Measurements from ENCODE around the gene ST3GAL3.

The ST3GAL3 gene

DNA sequence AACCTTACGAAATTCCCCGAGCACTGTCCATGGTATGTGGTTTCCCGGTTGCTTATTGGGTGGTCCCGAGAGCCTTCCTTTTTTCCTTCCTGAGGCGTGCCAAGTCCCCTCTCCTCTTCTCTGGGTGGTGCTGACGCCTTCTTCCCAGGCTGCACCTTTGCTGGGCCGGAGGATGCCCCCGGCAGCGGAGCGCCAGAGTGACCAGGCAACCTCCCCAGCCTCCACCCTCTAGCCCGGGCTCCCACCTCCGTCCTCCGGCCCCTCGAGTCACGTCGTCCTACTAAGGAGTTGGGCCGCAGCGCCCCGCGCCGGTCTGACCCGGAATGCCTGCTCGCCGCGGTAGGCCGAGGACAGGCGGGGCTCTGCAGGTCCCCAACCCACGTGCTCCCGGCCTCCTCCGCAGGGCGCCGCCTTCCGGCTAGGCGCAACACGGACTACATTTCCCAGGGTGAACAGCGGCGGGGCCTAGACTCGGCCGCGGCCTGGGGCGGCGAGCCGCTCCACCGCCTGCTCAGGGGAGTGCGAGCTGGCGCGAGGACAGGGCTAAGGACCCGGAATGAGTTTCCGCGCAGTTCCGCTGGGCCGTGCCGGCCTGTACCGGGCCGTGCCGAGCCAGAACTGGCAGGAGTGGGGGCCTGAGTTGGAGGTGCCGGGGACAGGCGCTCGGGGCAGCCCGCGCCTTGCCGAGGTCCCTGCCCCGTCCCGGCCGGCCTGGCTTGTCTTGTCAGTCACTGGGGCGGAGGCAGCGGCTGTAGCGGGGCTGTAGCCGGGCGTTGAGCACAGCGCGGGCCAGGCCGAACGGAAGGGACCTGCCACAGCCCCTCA, 239.1 kb downstream of the ST3GAL3 start, which contains the start of gene IPO13:
Gene IPO13, plus strand, starts transcription at position 715 of the 825 bp plus-strand sequence. CDS start 651 bp downstream, outside the sequence.
- peak; percentile 93 to 98 for DNase-seq

- peak in 1 of 2 experiments; percentile 48 for DNase-seq
These were observed 239.9 kb downstream of the ST3GAL3 start for GRCh38 chr1:43947061-43947873.

DNA sequence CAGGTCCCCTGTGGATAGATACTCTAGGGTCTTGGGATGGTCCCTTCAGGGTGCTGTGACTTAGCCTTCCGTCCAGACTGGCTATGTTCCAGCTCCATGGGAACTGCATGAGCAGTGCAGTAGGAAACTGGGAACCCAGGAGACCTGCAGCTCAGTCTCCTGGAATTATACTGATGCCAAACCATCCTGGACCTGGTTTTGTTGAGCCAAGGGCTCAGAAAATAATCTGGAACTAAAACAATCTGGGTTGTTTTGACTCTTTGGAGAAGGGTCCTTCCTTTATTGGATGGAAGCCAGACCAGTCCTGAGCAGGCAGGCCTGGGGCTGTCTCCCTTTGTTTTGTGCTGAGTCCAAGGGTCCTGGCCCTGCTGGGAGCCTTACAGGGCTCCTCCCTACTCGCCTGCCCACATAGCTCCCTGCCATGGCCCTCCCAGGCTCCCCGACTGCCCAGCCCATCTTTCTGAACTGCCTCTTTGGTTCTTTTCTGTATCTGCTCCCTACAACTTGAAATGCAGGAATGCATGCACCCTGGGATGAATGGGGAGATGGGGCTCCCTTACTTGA, 240.6 kb downstream of the ST3GAL3 start:
- peak; percentile 22 to 48 for DNase-seq

DNA sequence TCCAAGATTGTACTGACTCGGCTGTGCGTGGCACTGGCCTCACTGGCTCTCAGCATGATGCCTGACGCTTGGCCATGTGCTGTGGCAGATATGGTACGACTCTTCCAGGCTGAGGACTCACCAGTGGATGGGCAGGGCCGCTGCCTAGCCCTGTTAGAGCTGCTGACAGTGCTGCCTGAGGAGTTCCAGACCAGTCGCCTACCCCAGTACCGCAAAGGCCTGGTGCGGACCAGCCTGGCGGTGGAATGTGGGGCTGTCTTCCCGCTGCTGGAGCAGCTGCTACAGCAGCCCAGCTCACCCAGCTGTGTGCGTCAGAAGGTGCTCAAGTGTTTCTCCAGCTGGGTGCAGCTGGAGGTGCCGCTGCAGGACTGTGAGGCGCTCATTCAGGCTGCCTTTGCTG, 242.3 kb downstream of the ST3GAL3 start:
- DNase-seq, result no peak

DNA sequence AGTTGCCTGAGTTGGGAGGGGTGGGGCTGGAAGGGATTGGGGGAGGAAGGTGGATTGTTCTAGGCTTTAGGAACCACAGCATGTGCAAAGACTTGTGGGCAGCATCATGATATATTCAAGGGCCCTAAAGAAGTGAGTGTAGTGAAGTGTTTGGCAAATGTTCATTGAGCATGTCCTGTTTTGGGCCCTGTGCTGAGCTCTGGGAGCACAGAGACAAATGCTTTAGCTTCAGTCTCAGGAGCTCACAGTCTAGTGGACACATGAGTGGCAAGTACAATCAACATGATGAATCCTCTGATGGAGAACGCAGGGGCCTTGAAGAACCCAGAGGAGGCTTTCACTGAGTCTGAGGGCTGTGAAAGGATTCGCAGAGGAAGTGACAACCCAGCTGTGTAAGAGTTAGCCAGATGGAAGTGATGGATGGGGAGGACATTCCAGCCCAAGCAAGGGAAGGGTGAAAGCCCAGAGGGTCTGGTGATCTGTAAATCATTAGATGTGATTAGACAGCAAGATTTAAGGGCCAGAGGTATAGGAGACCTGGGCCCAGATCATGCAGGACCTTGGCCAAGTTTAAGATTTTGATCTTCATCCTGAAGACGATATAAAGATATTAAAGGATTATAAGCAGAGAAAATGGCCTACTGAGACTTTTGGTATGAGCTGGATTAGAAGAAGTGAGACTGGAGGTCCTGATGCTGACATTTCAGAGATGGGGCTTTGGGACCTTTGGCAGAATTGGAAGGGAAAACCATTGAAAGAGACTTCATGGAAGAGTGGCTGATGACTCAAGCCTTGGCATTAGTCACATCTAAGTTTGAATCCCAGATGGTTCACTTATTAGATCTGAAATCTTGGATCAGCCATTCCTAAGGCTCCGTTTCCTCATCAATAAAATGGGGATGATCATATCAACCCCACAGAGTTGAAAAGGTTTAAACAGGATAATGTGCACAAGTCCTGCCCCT, 244.0 kb downstream of the ST3GAL3 start:
- DNase-seq, result no peak

GRCh38 chr1:43952731-43953346, 245.5 kb downstream of the ST3GAL3 start:
- no peak for DNase-seq

- no peak for DNase-seq
These were observed 246.0 kb downstream of the ST3GAL3 start for GRCh38 chr1:43953361-43953760.

DNA sequence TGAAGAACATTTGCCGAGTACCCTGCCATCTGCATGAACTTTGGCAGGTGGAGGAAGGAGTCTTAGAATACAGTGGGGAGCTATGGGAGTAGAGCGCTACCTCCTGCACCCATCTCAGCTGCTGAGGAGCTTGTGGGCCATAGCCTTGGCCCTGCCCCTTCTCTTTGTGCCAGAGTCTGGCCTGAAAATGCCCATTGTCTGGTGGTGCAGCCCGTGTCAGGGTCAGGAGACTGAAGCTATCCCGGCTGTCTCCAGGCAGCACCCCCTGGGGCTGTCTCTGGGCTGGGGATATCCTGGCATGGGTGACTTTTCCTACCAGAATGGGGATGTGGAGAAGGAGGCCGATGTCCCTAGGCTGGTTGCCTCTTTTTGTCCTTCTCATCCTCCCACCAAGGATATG, 246.7 kb downstream of the ST3GAL3 start:
- DNase-seq, result no peak

- DNase-seq, result no peak
These were observed 248.9 kb downstream of the ST3GAL3 start for GRCh38 chr1:43956234-43956633.

DNA sequence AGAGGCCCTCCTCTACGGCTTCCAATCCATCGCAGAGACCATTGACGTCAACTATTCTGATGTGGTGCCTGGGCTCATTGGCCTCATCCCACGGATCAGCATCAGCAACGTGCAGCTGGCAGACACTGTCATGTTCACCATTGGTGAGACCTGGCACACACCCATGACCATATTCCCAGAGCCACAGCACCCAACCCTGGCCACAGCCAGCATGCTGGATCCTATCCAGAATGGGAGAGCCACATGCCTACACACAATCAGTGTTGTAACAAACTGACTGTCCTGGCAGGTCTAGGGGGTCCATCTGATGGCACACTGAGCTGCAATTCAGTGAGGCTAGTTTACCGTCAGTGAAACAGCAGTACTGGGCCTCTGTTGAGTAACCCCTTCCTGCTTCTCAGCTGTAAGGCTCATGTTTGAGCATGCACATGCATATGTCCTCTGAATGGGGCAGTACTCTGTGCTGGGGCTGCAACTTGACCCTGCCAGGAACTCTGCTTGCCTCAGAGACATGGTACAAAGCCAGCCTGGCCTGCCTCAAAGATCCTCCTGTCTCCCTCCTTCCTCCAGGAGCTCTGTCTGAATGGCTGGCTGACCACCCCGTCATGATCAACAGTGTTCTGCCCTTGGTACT, 250.2 kb downstream of the ST3GAL3 start:
- no peak for DNase-seq

- DNase-seq, result no peak
These were observed 251.3 kb downstream of the ST3GAL3 start for GRCh38 chr1:43958351-43959255.

- DNase-seq, result no peak
These were observed 253.5 kb downstream of the ST3GAL3 start for GRCh38 chr1:43960798-43961197.

GRCh38 chr1:43961692-43962091, 254.4 kb downstream of the ST3GAL3 start:
- DNase-seq, result no peak

DNA sequence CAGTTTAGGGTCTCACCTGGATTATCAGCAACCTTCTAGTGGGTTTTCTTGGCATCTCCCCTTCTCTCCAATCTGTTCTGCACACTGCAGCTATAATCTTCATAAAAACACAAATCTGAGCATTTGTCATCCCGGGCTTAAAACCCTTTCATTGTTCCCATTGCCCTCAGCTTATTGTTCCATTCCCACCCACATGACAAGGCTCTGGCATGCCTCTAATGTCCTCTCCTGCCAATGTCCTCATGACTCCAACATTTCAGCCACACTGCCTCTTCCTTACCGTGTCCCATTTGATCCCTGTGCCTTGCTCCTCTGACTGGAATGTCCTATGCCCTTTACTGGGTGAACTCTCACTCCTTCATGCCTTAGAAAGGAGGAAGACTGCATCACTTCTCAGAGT, 255.0 kb downstream of the ST3GAL3 start:
- no peak for DNase-seq

- no peak for DNase-seq
These were observed 255.7 kb downstream of the ST3GAL3 start for GRCh38 chr1:43963006-43963405.

- DNase-seq, result no peak
These were observed 256.6 kb downstream of the ST3GAL3 start for GRCh38 chr1:43963890-43964289.

GRCh38 chr1:43965316-43965715, 258.0 kb downstream of the ST3GAL3 start:
- DNase-seq, result no peak

DNA sequence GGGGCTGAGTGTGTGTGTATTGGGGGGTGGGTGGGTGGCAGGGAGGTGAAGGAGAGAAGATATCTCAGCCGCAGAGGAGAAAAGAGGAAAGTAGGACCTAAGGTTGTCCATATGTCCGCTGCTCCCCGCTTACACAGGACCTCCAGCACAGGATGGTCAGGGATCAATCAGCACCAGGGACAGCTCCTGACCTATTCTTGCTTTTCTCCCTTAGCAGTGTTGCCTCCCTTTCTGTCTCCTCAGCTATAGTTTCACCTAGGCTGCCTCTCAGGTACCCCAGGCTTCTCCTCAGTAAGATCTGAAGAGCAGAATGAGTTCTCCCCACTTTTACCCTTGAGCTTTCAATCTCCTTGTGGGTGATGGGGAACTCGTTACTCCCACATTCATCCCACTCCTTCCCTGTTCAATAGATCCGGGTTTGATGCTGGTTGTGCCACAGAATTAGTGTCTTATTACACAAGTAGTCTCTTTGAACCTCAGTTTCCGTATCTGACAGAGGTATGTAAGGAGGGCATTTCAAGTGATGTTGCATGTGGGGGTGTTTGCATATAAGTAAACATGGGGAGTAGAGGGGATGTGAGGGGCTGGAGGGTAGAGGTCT, 261.1 kb downstream of the ST3GAL3 start:
- no peak for DNase-seq

DNA sequence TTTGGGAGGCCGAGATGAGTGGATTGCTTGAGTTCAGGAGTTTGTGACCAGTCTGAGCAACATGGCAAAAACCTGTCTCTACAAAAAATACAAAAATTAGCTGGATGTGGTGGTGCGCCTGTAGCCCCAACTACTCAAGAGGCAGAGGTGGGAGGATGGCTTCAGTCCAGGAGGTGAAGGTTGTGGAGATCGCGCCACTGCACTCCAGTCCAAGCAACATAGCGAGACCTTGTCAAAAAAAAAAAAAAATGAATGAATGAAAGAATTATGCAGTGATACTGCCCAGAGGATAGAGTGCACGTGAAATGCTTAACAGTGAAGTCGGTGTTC, 262.0 kb downstream of the ST3GAL3 start:
- no peak for DNase-seq
